ENCODE measurements around the gene MED13L. TPM values are rescaled to one million over a fixed set of nuclear protein-coding genes. Genes with fewer than 3 reads are reported as not detected.

MED13L gene
- total and polyA plus RNA-seq, 2 of the 8 experiments (the other 6 are each of a cell fraction or from before 2014, with no cell fraction given), result 15.9 to 51.7 TPM

- no peak for TF ChIP-seq CHD7 (IDR thresholded peaks at IDR 0.05; ENCODE audit: insufficient replicate concordance, low read length)
- TF ChIP-seq JUND (IDR thresholded peaks at IDR 0.05; ENCODE audit: low read length), result no peak
- TF ChIP-seq RBBP5 (IDR thresholded peaks at IDR 0.05; ENCODE audit: borderline replicate concordance, low read depth, low read length), result no peak
- TF ChIP-seq USF2 (IDR thresholded peaks at IDR 0.05; ENCODE audit: low read length), result no peak
- TF ChIP-seq FOSL1 (IDR thresholded peaks at IDR 0.05; ENCODE audit: insufficient read depth, low read depth, low read length), result no peak
- TF ChIP-seq KDM5A (IDR thresholded peaks at IDR 0.05; ENCODE audit: low read length), result no peak
These were observed 232.3 kb downstream of the MED13L start (continued) for GRCh38 chr12:116045150-116045549.
